AG09319 (cell line): ENCODE results near the gene CAMK2B.

Source experiments
- DNase-seq: peaks from one replicate; pipeline ENCODE4 v3.0.0-alpha.2; 2010; ENCODE audit warnings: low read depth; ENCODE audit errors: extremely low read depth
- TF ChIP-seq, protein P1 (sequence below): IDR thresholded peaks from 2 replicates; pipeline ENCODE4 v1.5.1; 2011; ENCODE audit warnings: low read depth, mild to moderate bottlenecking, inconsistent platforms, low read length, moderate library complexity

CAMK2B gene

DNA sequence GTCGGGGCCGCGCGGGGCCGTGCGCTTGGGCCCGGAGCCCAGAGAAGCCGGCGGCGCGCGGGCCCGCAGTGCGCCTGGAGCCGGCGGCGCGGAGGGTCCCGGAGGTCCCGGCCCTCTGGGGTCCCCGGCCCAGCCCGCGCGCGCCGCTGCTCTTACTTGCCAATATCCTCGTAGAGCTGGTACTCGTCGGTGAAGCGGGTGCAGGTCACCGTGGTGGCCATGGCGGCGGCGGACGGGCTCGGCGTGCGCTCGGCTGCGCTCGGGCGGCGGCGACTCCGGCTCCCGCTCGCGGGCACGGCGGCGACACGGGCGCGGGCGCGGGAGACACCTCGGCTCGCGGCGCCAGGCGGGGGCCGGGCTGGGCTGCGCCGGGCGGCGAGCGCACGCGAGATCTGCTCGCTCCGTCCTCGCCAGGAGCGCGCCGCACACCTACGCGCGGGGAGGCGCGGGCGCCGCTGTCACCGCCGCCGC lies at the start of gene CAMK2B:
TSS of gene CAMK2B (minus strand) at position 394 of the 471 bp plus-strand sequence. CDS start at position 221, 173 bp downstream.
- TF ChIP-seq, protein P1, sequence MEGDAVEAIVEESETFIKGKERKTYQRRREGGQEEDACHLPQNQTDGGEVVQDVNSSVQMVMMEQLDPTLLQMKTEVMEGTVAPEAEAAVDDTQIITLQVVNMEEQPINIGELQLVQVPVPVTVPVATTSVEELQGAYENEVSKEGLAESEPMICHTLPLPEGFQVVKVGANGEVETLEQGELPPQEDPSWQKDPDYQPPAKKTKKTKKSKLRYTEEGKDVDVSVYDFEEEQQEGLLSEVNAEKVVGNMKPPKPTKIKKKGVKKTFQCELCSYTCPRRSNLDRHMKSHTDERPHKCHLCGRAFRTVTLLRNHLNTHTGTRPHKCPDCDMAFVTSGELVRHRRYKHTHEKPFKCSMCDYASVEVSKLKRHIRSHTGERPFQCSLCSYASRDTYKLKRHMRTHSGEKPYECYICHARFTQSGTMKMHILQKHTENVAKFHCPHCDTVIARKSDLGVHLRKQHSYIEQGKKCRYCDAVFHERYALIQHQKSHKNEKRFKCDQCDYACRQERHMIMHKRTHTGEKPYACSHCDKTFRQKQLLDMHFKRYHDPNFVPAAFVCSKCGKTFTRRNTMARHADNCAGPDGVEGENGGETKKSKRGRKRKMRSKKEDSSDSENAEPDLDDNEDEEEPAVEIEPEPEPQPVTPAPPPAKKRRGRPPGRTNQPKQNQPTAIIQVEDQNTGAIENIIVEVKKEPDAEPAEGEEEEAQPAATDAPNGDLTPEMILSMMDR, result no peak
- DNase-seq, result no peak

DNA sequence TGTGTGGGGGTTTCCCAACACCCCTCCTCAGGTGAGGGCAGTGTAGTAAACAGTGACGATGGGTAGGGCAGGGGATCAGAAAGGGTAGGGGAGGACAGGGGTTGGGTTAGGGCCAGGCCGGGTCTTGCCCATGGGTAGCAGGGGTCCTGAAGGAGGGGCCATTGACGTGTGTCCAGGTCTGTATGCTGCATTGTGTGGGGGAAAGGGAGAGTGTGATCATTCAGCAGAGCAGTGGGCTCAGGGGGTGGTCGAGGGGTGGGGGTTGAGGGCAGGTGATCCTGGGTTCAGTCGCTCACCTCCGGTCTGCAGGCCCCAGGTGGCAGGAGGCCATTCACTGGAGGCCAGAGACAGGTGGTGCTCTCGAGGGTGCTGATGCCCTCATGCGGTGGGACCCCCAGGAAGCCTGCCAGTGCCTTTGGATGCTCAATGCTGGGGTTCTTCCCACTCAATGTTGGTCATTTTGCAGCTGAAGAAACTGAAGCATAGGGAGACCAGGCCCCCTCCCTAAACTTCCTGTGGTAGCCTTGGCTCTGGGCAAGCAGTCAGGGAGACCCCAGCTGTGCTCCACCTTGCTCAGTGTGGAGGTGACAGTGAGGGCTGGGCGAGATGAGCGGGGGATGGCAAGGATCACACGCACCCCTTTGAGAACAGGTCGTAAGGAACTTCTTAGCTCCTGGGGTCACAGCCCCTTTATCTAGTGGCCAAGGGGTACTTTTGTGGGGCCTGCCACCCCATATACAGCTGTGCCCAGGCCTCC lies 48.8 kb upstream of the CAMK2B start:
- TF ChIP-seq, protein P1, result no peak
- no peak for DNase-seq

DNA sequence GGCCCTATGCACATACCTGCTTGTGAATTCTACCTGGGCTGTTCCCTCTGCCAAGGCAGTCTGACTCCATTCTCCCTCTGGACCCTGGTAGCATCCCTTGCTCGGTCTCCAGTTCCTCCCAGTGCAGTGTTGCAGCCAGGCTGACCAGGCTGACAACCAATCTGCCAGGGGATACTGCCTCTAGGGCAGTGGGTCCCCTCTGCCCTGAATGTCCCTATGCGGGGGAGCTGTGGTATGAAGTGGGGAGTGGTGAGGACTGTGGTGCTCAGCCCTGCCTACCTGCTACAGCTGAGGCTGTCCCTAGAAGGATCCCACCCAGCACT lies 48.0 kb upstream of the CAMK2B start:
- no peak for DNase-seq
- TF ChIP-seq, protein P1, result no peak

DNA sequence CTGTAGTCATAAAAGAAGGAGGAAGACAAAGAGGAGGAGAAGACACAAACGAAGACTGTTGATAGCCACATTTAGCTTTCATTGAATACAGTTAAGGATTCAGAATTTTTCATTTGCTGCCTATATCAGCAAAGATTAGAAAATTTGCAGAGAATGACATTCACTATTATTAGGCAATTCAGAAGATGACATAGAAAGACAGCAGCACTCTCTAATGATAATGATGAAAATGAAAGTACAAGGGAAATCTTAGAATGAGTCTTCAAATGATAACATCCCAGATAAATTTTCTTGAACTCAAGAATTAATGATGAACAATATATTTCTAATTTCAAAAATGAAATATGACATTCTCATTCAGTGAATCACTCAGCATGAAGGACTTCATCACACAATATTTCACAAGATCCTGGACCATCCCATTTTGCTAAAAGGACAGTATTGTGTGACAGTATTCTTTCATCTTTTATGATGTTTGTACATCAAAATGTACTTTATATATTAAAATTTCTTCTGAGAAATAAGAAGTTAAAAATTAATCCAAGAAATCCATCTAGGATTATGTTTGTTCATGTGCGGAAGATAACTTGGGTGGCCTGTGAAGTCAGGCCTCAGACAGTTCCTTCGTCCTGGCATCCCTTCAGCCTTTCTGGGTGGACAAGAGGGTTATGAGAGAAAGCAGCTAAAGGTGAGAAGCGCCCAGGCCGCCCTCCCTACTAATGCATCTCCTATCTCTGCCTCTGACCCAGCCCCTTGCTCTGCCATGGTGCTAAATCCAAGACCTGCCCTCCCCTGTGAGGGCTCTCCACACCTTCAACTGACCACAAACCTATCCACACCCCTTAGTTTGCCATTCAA lies 47.4 kb upstream of the CAMK2B start:
- TF ChIP-seq, protein P1, result no peak

DNA sequence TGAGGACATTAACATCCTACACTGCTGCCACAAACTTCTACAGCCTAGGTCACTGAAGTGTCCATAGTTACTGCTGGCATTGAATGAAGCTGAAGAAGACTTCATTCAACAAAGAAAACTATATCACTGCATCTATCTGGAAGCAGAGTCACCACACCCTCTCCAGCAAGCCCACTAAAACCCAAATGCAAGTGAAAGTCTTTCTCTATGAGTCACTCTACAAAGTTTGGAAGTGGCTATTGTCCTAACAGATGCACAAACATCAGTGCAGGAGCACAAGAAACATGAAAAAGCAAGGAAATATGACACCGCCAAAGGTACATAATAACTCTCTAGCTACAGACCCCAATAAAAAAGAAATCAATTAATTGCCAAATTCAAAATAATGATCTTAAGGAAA lies 43.5 kb upstream of the CAMK2B start:
- TF ChIP-seq, protein P1, result no peak
- DNase-seq, result no peak

More for the DNA sequence above, 47.4 kb upstream of the CAMK2B start:
- no peak for DNase-seq

DNA sequence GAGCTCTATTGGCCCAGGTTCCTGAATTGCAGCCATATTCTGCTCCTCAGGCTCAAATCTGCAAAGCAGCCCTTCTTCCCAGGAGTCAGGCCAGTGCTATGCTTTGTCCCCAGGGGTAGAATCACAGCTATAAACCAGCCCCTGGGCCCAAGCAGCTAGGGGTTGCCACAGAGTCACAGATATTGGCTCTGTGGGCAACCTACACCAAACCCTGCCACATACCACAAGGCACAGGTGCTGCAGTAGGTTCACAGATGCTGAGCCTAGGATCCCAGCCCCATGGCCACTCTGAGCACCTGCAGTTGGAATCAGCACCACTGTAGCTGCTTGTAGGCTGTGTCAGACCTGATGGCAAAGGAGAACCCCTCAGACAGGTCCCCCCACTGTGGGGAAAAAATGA lies 43.1 kb upstream of the CAMK2B start:
- TF ChIP-seq, protein P1, result no peak
- DNase-seq, result no peak
